ENCODE results near the gene SNCG. TPM values are rescaled to one million over a fixed set of nuclear protein-coding genes. Genes with fewer than 3 reads are reported as not detected.

SNCG gene
- total RNA-seq, 3 donors from 2014 or later, result 2.9 to 22.1 (median 8.3) TPM

GRCh38 chr10:86970162-86970981 lies 12.0 kb downstream of the SNCG start:
- H3K4me3 ChIP-seq, result peak overlapping the region; percentile 9
- intact Hi-C loops (cut with DNase I, micrococcal nuclease), result no loop called here
- no peaks in the 10 kb centered on the region for H3K9me3 ChIP-seq
- H3K36me3 ChIP-seq (ENCODE audit: low read depth), result no peaks in the 10 kb centered on the region
- H3K4me1 ChIP-seq (ENCODE audit: low read depth), result peaks cover 35% of the 10 kb centered on the region
- ATAC-seq, result no peak
- DNase-seq, result peak; percentile 51 to 83 (median 68)
- no peak for TF ChIP-seq CTCF (IDR thresholded peaks at IDR 0.05)

GRCh38 chr10:86970982-86971231 lies 12.5 kb downstream of the SNCG start:
- TF ChIP-seq CTCF (IDR thresholded peaks at IDR 0.05), result no peak
- ATAC-seq (peak; percentile 6), DNase-seq (no peak)
- no peaks in the 10 kb centered on the region for H3K36me3 ChIP-seq (ENCODE audit: low read depth)
- H3K4me3 ChIP-seq, result peak overlapping the region; percentile 9
- H3K9me3 ChIP-seq, result no peaks in the 10 kb centered on the region
- intact Hi-C loops (cut with DNase I, micrococcal nuclease), result no loop called here
- peaks cover 35% of the 10 kb centered on the region for H3K4me1 ChIP-seq (ENCODE audit: low read depth)

- ATAC-seq (peak; percentile 87), DNase-seq (peak; percentile 95 to 96 (median 96))
- intact Hi-C loops (cut with DNase I, micrococcal nuclease), result no loop called here
- TF ChIP-seq CTCF (IDR thresholded peaks at IDR 0.05), result no peak
- H3K9me3 ChIP-seq, result no peaks in the 10 kb centered on the region
- no peaks in the 10 kb centered on the region for H3K36me3 ChIP-seq (ENCODE audit: low read depth)
- H3K4me3 ChIP-seq, result no peak overlapping the region
- peaks cover 35% of the 10 kb centered on the region for H3K4me1 ChIP-seq (ENCODE audit: low read depth)
These were observed 13.0 kb downstream of the SNCG start for GRCh38 chr10:86971232-86971991.

- Histone ChIP-seq H3K4me1 (ENCODE audit: low read depth) (peaks cover 27% of the 10 kb centered on the region), H3K9me3 (no peaks in the 10 kb centered on the region), H3K4me3 (no peak overlapping the region), H3K36me3 (ENCODE audit: low read depth) (no peaks in the 10 kb centered on the region)
- DNase-seq (no peak), ATAC-seq (no peak)
- intact Hi-C loops (cut with DNase I, micrococcal nuclease), result no loop called here
- no peak for TF ChIP-seq CTCF (IDR thresholded peaks at IDR 0.05)
These were observed 14.4 kb downstream of the SNCG start for GRCh38 chr10:86972613-86973380.

GRCh38 chr10:86974484-86974883 lies 16.1 kb downstream of the SNCG start:
- no peak overlapping the region for H3K4me3 ChIP-seq
- H3K4me1 ChIP-seq (ENCODE audit: low read depth), result peaks cover 18% of the 10 kb centered on the region
- intact Hi-C loops (cut with DNase I, micrococcal nuclease), result no loop called here
- no peaks in the 10 kb centered on the region for H3K9me3 ChIP-seq
- DNase-seq (no peak), ATAC-seq (no peak)
- no peaks in the 10 kb centered on the region for H3K36me3 ChIP-seq (ENCODE audit: low read depth)
- TF ChIP-seq CTCF (IDR thresholded peaks at IDR 0.05), result no peak

Data from mucosa of descending colon (tissue), 3 donors.